HG03354 (cell line): ENCODE data around the gene CDK5.
"Not testable (repeated sequence)": the region's sequence is repeated elsewhere in the genome, so short reads cannot be mapped to it uniquely, and the experiment has no call there.

Experiments used
- ATAC-seq: cut with Tn5 transposase; IDR thresholded peaks from one replicate; pipeline ENCODE4 v1.9.1; 2021; ENCODE audit warnings: mild to moderate bottlenecking; ENCODE audit not compliant: unreplicated experiment, poor library complexity, severe bottlenecking

Gene CDK5

DNA sequence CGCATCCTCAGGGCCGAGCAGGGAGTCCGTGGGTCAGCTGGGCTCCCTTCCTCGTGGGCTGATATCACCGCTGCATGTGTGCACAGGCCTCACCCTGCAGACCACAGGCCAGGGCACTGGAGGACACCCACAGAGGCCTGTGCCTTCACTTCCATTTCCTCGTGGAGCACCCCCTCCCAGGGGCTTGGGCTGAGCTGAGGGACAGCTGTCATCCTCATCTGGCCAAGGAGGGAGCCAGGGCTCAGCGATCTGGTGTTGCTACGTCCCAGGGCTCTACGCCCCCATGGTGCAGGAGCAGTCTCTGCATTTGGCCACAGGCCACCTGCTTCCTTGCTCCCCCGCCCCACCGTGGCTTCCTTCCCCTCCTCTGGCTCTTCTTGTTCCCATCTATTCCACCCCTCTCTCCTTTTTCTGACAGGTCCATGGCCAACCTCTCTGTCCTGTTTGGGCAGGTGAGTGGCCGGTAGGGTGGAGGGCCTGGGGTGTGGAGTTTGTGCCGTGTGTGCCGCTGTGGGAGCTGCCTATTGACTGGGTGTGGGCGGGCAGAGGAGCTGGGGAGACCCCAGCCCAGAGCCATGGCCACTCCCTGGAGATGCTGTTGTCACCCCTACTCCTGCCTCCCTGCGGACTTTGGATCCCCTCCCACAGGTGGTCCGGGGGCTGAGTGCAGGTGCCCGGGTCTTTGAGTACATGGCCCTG lies 17.7 kb downstream of the CDK5 start:
- no peak for ATAC-seq

DNA sequence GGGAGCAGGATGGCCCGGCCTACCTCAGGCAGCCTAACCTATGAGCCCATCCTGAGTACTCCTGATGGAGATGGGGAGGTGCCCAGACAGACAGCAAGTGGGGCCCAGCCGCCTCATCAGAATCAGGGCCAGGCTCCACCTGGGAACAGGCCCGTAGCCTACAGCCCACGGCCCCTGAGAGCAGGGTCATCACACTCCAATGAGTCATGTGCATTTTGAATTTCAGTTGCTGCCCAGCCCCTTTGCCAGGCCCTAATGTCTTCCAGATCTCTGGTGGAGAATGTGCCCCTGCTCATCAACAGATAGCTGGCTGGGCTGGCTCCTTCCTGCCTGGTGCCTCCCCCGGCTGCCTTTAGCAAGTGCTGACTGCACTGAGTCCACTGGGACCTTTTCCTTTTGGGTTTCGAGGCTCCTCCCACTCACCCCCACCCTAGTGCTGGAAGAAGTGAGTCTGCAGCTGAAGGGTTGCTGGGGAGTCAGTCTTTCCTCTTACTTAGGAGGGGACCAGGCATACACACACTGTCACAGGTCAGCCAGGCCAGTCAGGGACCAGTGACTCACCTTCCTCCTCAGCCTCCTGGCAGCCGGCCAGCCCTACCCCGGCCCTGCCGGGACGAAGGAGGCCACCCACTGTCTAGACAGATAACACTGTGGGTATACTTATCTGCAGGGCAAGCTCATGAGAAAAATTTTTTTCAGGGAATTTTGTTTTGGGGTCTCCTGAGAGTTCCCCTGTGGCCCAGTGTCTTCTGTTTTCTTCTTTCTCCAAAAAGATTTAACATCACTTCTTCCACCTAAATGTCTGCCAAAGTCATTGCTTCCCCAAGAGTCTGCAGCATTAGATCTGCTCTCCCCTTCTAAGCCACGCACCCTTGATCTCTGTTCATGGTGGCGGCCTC lies 18.5 kb downstream of the CDK5 start:
- no peak for ATAC-seq

DNA sequence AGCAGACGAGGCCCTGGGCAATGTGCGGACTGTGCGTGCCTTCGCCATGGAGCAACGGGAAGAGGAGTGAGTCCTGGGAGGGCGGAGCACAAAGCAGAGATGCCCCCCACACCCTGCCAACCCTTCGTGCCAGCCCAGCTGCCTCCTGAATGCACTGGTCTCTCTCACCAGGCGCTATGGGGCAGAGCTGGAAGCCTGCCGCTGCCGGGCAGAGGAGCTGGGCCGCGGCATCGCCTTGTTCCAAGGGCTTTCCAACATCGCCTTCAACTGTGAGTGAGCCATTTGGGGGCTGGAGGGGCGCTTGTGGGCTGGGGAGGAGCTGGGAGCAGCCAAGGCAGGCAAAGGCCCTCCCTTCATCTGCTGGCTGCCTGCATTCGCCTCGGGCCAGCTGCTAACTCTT lies 21.8 kb downstream of the CDK5 start:
- ATAC-seq, result no peak

DNA sequence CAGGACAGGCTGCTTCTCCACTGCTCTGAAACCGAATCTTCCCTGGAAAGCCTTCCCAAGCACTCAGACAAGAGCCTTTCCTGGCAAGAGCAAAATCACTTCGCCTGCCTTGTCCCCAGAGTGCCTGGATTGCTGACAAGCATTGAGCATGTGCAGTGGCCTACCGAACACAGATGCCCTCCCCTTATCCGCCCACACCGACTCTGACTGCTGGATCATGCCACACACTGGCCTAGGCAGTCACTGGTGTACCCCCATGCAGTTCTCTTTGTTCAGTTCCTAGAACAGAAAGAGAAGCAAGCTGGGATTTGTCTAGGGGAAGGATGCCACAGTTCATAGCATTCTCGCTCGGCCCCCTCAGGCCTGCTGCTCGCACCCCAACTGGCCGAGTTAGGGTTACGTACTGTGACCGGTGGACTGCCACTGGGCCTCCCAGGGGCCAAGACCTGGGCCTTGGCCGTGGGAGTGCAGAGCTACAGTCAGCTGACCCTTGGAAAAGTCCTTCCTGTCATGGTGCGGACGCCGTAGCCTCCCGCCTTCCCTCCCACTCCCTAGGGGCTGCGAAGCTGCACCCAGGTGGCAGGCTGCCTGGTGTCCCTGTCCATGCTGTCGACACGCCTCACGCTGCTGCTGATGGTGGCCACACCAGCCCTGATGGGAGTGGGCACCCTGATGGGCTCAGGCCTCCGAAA lies 22.5 kb downstream of the CDK5 start:
- ATAC-seq, result no peak

DNA sequence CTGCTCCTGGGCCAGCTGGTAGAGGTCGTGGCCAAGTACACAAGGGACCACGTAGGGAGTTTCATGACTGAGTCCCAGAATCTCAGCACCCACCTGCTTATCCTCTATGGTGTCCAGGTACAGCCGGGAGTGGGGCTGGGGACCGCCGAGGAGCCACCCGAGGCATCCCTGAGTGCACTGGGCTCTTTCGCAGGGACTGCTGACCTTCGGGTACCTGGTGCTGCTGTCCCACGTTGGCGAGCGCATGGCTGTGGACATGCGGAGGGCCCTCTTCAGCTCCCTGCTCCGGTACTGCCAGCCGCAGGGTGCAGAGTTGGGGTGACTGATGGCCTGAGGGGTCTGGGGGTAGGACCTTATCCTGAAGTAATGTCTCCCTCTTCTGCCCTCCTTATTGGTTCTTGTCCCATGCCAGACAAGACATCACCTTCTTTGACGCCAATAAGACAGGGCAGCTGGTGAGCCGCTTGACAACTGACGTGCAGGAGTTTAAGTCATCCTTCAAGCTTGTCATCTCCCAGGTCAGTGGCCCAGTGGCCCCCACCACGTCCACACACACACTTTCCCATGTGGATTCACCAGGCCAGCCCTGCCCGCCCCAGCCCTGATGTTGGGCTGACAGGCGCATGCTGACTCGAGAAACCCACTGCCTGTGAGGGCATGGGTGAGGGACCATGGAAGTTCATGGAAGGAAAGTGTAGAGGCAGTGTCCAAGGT lies 23.2 kb downstream of the CDK5 start:
- ATAC-seq, result no peak

DNA sequence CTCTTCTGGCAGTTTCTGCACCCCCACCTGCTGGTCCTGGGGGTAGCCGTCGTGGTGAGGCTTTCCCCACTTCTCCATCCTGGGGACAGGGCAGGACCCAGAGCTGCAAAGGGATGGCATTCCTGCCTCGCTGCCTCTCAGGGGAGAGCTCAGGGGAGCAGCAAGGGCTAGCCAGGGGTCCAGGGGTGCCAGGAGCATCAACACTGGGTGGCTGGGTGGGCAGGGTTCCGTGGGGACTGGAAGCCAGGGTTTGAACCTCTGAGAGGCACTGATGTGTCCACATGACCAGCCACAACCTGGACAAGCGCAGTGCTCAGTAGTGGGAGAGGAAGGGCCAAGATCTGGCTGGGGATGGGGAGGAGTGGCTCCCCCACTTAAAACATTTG lies 23.8 kb downstream of the CDK5 start:
- ATAC-seq, result no peak

DNA sequence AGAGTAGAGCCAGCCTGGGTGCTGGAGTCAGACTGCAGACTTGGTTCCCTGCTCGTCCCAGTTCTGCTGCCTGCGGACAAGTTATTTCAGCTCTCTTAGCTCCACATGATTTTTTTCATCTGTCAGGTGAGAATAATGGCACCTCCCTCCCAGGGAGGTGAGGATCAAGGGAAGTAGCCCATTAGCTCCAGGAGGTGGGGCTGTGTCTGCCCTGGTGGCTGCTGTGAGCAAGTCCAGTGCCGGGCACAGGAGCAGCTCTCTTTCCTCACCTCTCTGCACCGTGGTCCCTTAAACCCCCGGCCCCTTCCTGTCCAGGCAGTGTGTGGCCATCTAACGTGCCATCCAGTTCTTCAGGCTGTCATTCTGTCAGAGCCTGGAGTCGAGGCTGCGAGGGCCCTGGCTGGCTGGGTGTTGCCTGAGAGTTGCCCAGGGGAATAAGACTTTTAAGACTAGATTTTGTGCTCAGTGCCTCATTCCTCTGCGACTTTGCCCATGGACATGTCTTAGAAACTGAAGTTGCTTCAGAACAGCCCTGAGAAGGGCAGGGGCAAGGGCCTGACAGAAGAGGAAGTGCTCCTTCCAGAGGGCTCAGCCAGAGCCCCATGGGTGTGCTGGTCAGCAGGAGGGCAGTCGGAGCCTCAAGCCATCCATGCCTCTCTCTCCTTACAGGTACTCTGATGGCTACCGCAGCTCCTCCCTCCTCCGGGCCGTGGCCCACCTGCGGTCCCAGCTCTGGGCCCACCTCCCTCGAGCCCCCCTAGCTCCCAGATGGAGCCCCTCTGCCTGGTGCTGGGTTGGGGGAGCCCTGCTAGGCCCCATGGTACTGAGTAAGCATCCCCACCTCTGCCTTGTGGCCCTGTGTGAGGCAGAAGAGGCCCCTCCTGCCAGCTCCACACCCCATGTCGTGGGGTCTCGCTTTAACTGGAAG lies 24.5 kb downstream of the CDK5 start:
- no peak for ATAC-seq

GRCh38 chr7:151031011-151031410 lies 26.7 kb downstream of the CDK5 start:
- ATAC-seq, result no peak

DNA sequence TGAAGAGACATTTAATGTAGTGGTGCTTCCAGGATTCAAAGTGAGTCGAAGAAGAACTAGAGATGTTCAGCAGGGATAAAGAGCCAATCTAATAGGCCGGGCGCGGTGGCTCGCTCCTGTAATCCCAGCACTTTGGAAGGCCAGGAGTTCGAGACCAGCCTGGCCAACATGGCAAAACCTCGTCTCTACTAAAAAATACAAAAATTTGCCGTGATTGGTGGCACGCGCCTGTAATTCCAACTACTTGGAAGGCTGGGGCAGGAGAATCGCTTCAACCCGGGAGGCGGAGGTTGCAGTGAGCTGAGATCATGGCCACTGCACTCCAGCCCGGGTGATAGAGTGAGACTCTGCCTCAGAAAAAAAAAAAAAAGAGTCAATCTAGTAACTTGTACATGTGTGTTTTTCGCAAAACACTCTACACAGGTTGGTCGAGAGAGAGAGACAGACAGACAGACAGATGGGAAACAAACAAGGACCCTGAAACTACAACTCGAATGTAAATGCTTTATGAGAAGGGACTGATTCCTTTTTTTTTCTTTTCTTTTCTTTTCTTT lies 28.7 kb downstream of the CDK5 start:
- no peak for ATAC-seq

GRCh38 chr7:151028131-151028947 lies 29.4 kb downstream of the CDK5 start, which contains the start of gene ABCB8:
ABCB8 (plus strand) TSS chr7:151028450; CDS start chr7:151028516, 66 bp downstream.
- ATAC-seq, result peak; percentile 96

DNA sequence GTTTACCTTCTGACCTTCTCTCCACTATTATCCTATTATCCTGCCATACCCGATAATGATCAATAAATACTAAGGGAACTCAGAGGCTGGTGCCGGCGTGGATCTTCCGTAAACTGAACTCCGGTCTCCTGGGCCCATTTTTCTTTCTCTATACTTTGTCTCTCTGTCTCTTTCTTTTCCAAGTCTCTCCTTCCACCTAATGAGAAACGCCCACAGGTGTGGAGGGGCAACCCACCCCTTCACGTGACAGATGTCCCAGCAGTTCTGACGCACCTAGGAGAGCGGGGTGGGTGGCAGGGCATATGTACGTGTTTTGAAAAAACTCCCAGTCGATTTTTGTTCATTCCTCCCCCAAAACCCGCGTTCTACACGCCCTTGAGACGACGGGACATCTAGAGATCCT lies 30.0 kb downstream of the CDK5 start:
- ATAC-seq, result not testable (repeated sequence)

DNA sequence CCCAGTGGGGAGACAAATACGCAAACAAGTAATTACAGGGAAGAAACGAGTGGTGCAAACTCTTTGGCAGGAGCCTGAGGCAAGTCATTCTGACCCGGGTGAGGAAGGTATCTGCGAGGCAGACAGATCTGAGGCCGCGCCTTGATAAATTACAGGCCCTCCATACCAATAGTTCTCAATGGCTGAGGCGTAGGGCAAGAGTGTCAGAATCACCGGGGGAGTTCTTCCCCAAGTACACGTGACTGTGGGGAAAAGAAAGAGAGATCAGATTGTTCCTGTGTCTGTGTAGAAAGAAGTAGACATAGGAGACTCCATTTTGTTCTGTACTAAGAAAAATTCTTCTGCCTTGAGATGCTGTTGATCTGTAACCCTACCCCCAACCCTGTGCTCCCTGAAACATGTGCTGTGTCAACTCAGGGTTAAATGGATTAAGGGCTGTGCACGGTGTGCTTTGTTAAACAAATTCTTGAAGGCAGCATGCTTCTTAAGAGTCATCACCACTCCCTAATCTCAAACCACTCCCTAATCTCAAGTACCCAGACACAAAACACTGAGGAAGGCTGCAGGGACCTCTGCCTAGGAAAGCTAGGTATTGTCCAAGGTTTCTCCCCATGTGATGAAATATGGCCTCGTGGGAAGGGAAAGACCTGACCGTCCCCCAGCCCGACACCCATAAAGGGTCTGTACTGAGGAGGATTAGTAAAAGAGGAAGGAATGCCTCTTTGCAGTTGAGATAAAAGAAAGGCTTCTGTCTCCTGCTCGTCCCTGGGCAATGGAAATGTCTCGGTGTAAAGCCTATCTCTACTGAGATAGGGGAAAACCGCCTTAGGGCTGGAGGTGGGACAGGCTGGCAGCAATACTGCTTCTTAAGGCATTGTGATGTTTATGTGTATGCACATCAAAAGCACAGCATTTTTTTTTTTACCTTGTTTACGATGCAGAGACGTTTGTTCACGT lies 30.6 kb downstream of the CDK5 start:
- ATAC-seq, result not testable (repeated sequence)

- no peak for ATAC-seq
Observed at GRCh38 chr7:151025924-151026671, 31.6 kb downstream of the CDK5 start.

DNA sequence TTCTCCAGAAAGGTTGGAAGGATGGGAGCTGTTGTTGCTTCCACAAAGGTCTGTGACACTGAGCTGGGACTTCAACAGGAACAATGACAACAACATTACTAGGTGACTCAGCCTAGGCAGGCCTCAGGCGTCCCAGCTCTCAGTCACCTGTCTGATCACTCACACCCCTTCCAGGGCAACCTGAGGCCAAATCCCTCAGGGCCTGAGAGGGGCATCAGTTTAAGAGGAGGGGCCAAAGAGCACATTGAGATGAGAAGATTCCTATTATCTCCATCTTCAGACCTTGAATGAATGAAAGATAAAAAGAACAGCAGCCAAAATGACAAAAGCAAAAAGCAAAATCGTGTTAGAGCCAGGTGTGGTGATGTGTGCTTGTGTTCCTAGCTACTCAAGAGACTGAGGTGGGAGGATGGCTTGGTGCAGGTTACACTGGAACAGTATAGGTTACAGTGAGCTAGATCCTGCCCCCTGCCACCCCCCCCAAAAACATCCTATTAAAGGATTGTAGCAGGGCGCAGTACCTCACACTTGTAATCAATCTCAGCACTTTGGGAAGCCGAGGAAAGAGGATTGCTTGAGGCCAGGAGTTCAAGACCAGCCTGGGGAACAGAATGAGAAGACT lies 33.2 kb downstream of the CDK5 start, which contains the start of gene ATG9B:
Gene ATG9B, minus strand, starts transcription at position 60 of the 622 bp plus-strand sequence. CDS start 71 bp downstream, outside the sequence.
- ATAC-seq, result no peak

DNA sequence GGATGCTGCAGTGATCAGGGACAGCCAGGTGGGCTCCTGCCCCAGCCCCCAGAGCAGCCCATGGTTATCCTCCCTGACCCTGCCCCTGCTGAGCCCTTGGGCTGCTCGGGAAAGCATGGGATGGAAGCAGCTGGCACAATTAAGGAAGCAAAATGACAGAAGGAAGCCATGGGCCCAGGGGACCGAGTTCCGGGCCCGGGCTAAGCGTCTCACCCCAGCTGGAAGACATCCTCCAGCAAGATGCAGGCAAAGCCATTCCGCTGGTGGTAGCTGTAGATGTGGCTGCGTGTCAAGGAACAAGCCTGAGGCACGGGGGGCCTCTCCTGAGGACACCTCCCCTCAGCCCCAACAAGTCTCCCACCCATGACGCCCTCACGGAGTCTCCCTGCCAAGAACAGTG lies 34.5 kb downstream of the CDK5 start:
- no peak for ATAC-seq
